Measurements from ENCODE around the gene HOXD4.

- TF ChIP-seq ZBTB7A (tag by site-specific recombination; IDR thresholded peaks at IDR 0.05; ENCODE audit: low read depth) = no peak
- no peak for TF ChIP-seq CTCF (tag by site-specific recombination; IDR thresholded peaks at IDR 0.05)
- TF ChIP-seq ZSCAN30 (tag by site-specific recombination; IDR thresholded peaks at IDR 0.05) = no peak
- TF ChIP-seq ZNF521 (tag by site-specific recombination; IDR thresholded peaks at IDR 0.05) = no peak
- no peak for TF ChIP-seq ZNF704 (tag by site-specific recombination; IDR thresholded peaks at IDR 0.05)
- no peak for TF ChIP-seq ZNF140 (tag by site-specific recombination; IDR thresholded peaks at IDR 0.05)
These were observed 21.7 kb downstream of the HOXD4 start for GRCh38 chr2:176172895-176173566.
